Stimulated activated CD8-positive, alpha-beta memory T cell treated with anti-CD3 and anti-CD28 coated beads, Interleukin-12 subunit alpha, Interleukin-12 subunit beta, amount 100 ng/mL, for 1 hour (primary cell): Measurements from ENCODE around the gene THPO.
"Not testable (repeated sequence)": the region's sequence is repeated elsewhere in the genome, so short reads cannot be mapped to it uniquely, and the experiment has no call there.

Source experiments
- DNase-seq: peaks from one replicate; pipeline ENCODE4 v3.0.0-alpha.2; 2020; ENCODE audit warnings: low read depth

Gene THPO

GRCh38 chr3:184349563-184350470, 28.2 kb downstream of the THPO start:
- no peak for DNase-seq

- no peak for DNase-seq
Measured at GRCh38 chr3:184348057-184348382, 30.0 kb downstream of the THPO start.

GRCh38 chr3:184347321-184348056, 30.5 kb downstream of the THPO start:
- no peak for DNase-seq

GRCh38 chr3:184346480-184347190, 31.4 kb downstream of the THPO start:
- no peak for DNase-seq

- no peak for DNase-seq
Measured at GRCh38 chr3:184345317-184346144, 32.5 kb downstream of the THPO start.

- no peak for DNase-seq
Measured at GRCh38 chr3:184344579-184345316, 33.3 kb downstream of the THPO start.

- no peak for DNase-seq
Measured at GRCh38 chr3:184343200-184343876, 34.7 kb downstream of the THPO start.

GRCh38 chr3:184341925-184342324, 36.1 kb downstream of the THPO start:
- DNase-seq = no peak

- DNase-seq = not testable (repeated sequence)
Measured at GRCh38 chr3:184339451-184340135, 38.4 kb downstream of the THPO start.

GRCh38 chr3:184339001-184339400, 39.0 kb downstream of the THPO start:
- DNase-seq = no peak

GRCh38 chr3:184338511-184338945, 39.5 kb downstream of the THPO start:
- no peak for DNase-seq

- DNase-seq = no peak
Measured at GRCh38 chr3:184337981-184338380, 40.0 kb downstream of the THPO start.

GRCh38 chr3:184337399-184337714, 40.6 kb downstream of the THPO start, which contains the start of gene FAM131A:
Gene FAM131A (plus strand): TSS chr3:184337600. CDS start chr3:184337631, 31 bp downstream.
- no peak for DNase-seq

GRCh38 chr3:184336547-184337398, 41.2 kb downstream of the THPO start:
- no peak for DNase-seq

- DNase-seq = peak; percentile 77
Measured at GRCh38 chr3:184335661-184336546, 42.1 kb downstream of the THPO start.

- no peak for DNase-seq
Measured at GRCh38 chr3:184335291-184335660, 42.7 kb downstream of the THPO start.

- DNase-seq = peak; percentile 27
Measured at GRCh38 chr3:184334470-184335158, 43.4 kb downstream of the THPO start.
